Thymus (tissue), 14 donors: ENCODE measurements around the gene ADCYAP1R1. TPM values are rescaled to one million over a fixed set of nuclear protein-coding genes. Genes with fewer than 3 reads are reported as not detected.

Experiments
- DNase-seq, 9 donors: peaks; one replicate each; pipeline ENCODE4 v3.0.0-alpha.2; 2013; ENCODE audit warnings: low spot score in 9 of 9, low read depth in 6 of 9, missing footprints in 1 of 9
- H3K27ac ChIP-seq, 2 donors: one replicate each; pipeline ENCODE4 v1.5.1; 2013; ENCODE audit warnings: control low read depth in 1 of 2, low read depth in 1 of 2, low read length in 1 of 2, mild to moderate bottlenecking in 1 of 2, moderate library complexity in 1 of 2
- H3K27me3 ChIP-seq, 2 donors: one replicate each; pipeline ENCODE4 v1.5.1; 2013; ENCODE audit warnings: low read length in 1 of 2; ENCODE audit not compliant: control insufficient read depth in 2 of 2, insufficient read depth in 1 of 2
- H3K36me3 ChIP-seq, 2 donors: one replicate each; pipeline ENCODE4 v1.5.1; 2013; ENCODE audit warnings: low read length in 1 of 2, mild to moderate bottlenecking in 1 of 2, moderate library complexity in 1 of 2; ENCODE audit not compliant: control insufficient read depth in 2 of 2, insufficient read depth in 2 of 2
- H3K4me1 ChIP-seq, 2 donors: one replicate each; pipeline ENCODE4 v1.5.1; 2013; ENCODE audit warnings: low read length in 2 of 2; ENCODE audit not compliant: control insufficient read depth in 2 of 2, insufficient read depth in 2 of 2
- H3K4me3 ChIP-seq, 2 donors: one replicate each; pipeline ENCODE4 v1.5.1; 2013; ENCODE audit warnings: low read length in 2 of 2, control low read depth in 1 of 2, mild to moderate bottlenecking in 1 of 2
- H3K9me3 ChIP-seq, 2 donors: one replicate each; pipeline ENCODE4 v1.5.1; 2013; ENCODE audit warnings: low read length in 1 of 2, mild to moderate bottlenecking in 1 of 2; ENCODE audit not compliant: control insufficient read depth in 2 of 2, insufficient read depth in 1 of 2
- WGBS: extraction: QIAGEN DNeasy Blood & Tissue Kit; methylation state at CpG from one replicate; pipeline ENCODE4 v1.1.7; 2013; 5-methylcytosine and 5-hydroxymethylcytosine counted together
- long read RNA-seq, 10 donors: transcript quantifications; one replicate each; lab custom pipeline, GENCODE V29; 2026
- polyA plus RNA-seq: library from polyadenylated mRNA; stranded (reverse); fragments of 200-250 nt; gene quantifications from one replicate; pipeline ENCODE4 v1.2.3, GENCODE V29; 2013
- total RNA-seq: library from RNA; stranded (reverse); fragments of 120-200 nt; gene quantifications from one replicate; pipeline ENCODE4 v1.2.4, GENCODE V29; 2013
- donor health status: healthy.

ADCYAP1R1 gene
- total RNA-seq (0.61 TPM), polyA plus RNA-seq (0.21 TPM)
- long read RNA-seq, donor 1, result 0 reads
- long read RNA-seq, donor 2, result 0 reads
- long read RNA-seq, donor 3, result 0 reads
- long read RNA-seq, donor 4, result 0 reads
- long read RNA-seq, donor 5, partial matches to known transcripts, result 0 of 1 reads
- long read RNA-seq, donor 5, other reads (novel, unspliced or antisense), result 0 of 1 reads
- long read RNA-seq, donor 6, result 0 reads
- long read RNA-seq, donor 7, result 0 reads
- long read RNA-seq, donor 8, result 0 reads
- long read RNA-seq, donor 9, result 0 reads
- long read RNA-seq, donor 10, result 0 reads

DNA sequence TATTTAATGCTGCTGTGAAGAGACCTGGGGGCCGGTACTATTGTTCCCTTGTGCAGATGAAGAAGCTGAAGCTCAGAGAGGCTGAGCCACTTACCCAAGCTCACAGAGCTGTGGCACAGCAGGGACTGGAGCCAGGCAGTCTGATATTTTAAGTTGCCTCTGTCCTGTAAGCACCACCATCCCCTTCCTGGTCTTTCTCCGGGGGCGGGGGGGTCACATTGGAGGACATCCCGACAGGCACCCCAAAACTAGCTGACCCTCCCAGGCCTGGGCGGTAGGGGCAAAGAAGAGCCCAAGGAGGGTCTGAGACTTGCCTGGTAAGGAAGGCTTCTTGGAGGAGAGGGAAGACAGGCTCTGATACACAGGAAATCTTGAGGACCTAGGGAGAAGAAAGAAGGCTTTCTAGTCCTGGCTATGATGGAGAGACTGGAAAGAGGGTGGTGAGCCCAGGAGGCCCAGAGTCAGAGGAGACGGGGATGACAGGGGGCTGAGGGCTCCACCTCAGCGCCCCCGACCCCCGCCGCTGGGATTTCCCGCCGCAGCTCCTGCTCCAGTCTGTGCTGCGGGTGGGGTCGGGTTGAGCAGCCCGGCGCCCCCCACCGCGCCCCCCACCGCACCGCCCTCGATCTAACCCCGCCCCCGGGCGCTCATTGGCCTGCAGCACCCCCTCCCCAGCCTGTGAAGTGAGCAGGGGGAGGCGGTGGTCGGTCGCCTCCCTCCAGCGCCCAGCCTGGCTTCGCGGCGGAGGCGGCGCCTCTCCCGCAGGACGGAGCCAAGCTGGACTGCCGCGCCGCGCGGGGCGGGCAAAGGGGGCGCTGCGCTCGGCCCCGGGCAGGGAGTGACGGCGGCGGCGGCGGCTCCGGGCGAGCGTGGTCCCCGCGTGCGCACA lies at the start of gene ADCYAP1R1:
Gene ADCYAP1R1 (plus strand): TSS at position 711 of the 889 bp plus-strand sequence. CDS start 10,957 bp downstream, outside the sequence.
- no peak within 1 kb of the TSS for H3K4me3 ChIP-seq
- peaks cover 34 to 61% of the 10 kb centered on the region in 2 donors for H3K27me3 ChIP-seq
- no peaks in the 10 kb centered on the region for H3K9me3 ChIP-seq
- H3K36me3 ChIP-seq, result no peaks in the 10 kb centered on the region
- no peak within 1 kb of the TSS for H3K27ac ChIP-seq
- no peak for DNase-seq
- H3K4me1 ChIP-seq, result no peaks in the 10 kb centered on the region
- 6% methylated on average over 56 of the region's 56 CpGs for WGBS

GRCh38 chr7:31003097-31003496 lies 49.0 kb upstream of the ADCYAP1R1 start:
- Histone ChIP-seq H3K4me1 (no peaks in the 10 kb centered on the region), H3K9me3 (no peaks in the 10 kb centered on the region), H3K27me3 (peaks cover 0 to 3% of the 10 kb centered on the region in 2 donors), H3K27ac (no peak overlapping the region), H3K36me3 (no peaks in the 10 kb centered on the region), H3K4me3 (no peak overlapping the region)
- no peak for DNase-seq
- 92% methylated on average over 2 of the region's 2 CpGs for WGBS

DNA sequence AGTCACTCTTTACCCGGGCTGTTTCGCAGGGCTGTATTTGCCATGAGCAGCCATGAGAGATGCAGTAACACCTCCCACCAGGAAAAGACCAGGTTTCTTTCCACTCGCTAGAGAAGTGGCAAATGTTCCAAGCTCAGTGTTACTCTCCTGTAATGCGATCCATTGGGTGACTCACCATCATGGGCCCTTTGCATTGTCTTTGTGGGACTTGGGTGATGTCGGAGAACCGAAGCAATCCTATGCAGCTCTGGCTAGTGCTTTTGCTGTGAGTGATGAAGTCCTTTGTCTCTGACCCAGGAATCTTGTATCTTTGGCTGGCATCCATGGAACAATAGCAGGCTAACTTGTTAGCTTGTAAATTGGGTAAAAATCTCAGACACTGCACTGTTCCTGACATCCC lies 48.4 kb upstream of the ADCYAP1R1 start:
- H3K4me3 ChIP-seq, result no peak overlapping the region
- no peaks in the 10 kb centered on the region for H3K4me1 ChIP-seq
- peaks cover 0 to 3% of the 10 kb centered on the region in 2 donors for H3K27me3 ChIP-seq

DNA sequence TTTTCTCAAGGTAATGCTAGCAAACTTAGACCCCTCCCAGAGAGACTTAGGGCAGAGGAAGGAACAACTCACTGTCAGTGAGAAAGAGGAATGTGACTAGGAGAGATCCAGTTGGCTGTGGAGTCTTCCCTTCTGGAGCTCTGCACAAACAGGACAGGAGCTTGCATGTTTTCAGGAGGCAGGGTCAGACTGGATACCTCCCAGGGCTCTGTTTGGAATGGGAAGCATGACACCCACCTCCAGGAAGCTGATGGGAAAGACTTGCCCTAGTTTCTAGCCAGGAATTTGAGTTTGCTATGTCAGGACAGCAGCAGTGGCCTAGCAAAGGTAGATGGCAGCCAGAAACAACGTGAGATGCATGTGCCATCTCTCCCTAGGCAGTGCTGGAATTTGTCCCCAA lies 47.7 kb upstream of the ADCYAP1R1 start:
- H3K36me3 ChIP-seq, result no peaks in the 10 kb centered on the region
- H3K27ac ChIP-seq, result no peak overlapping the region
- 85% methylated on average over 1 of the region's 1 CpG for WGBS
- no peaks in the 10 kb centered on the region for H3K4me1 ChIP-seq
- peaks cover 0 to 3% of the 10 kb centered on the region in 2 donors for H3K27me3 ChIP-seq
- no peak overlapping the region for H3K4me3 ChIP-seq
- H3K9me3 ChIP-seq, result no peaks in the 10 kb centered on the region
- DNase-seq, result no peak

More for the DNA sequence above, 48.4 kb upstream of the ADCYAP1R1 start:
- no peak for DNase-seq
- WGBS, result 99% methylated on average over 6 of the region's 6 CpGs
- Histone ChIP-seq H3K27ac (no peak overlapping the region), H3K9me3 (no peaks in the 10 kb centered on the region), H3K36me3 (no peaks in the 10 kb centered on the region)

- Histone ChIP-seq H3K36me3 (no peaks in the 10 kb centered on the region), H3K4me3 (no peak overlapping the region), H3K27me3 (peaks cover 0 to 3% of the 10 kb centered on the region in 2 donors), H3K9me3 (no peaks in the 10 kb centered on the region), H3K4me1 (no peaks in the 10 kb centered on the region), H3K27ac (no peak overlapping the region)
- DNase-seq, result no peak
- 86% methylated on average over 6 of the region's 6 CpGs for WGBS
Measured at GRCh38 chr7:31006857-31007256, 45.3 kb upstream of the ADCYAP1R1 start.

GRCh38 chr7:31007634-31008033 lies 44.5 kb upstream of the ADCYAP1R1 start:
- 89% methylated on average over 5 of the region's 5 CpGs for WGBS
- H3K27ac ChIP-seq, result no peak overlapping the region
- no peak overlapping the region for H3K4me3 ChIP-seq
- DNase-seq, result no peak
- no peaks in the 10 kb centered on the region for H3K36me3 ChIP-seq
- H3K4me1 ChIP-seq, result no peaks in the 10 kb centered on the region
- H3K9me3 ChIP-seq, result no peaks in the 10 kb centered on the region
- peaks cover 0 to 3% of the 10 kb centered on the region in 2 donors for H3K27me3 ChIP-seq

- Histone ChIP-seq H3K4me3 (no peak overlapping the region), H3K27me3 (no peaks in the 10 kb centered on the region), H3K4me1 (peaks cover 0 to 7% of the 10 kb centered on the region in 2 donors), H3K27ac (no peak overlapping the region), H3K36me3 (no peaks in the 10 kb centered on the region), H3K9me3 (no peaks in the 10 kb centered on the region)
- WGBS, result 88% methylated on average over 3 of the region's 3 CpGs
- no peak for DNase-seq
Measured at GRCh38 chr7:31014826-31015225, 37.3 kb upstream of the ADCYAP1R1 start.

DNA sequence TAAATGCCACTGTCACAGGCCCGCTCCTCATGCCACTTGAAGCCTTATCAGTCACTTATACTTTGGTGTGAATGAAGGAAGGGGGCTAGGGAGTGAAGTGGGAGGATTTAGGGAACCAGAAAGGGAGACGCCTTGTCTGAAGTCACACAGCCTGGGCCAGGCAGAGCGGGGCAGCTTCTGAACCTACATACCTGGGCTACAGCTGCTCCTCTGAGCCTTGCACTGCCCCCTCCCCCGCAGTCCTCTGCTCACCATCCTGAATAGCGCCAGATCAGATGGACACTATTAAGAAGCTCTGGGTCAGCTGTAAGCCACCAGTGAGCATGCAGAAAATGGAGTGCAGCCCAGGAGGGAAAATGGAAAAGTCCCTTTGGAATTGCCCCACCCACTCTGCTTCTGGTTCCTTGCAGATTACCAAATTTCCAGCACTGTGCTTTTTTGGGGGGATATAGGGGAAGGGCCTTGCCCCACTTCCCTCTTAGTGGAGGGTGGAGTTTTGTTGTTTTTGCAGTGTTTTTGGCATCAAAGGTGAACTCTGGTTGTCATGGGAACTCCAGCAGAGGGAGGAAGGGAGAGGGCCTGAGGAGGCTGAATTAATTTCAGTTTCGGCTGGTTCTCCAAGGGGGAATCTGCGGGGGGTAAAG lies 35.0 kb upstream of the ADCYAP1R1 start:
- Histone ChIP-seq H3K27ac (no peak overlapping the region), H3K27me3 (no peaks in the 10 kb centered on the region), H3K4me1 (peaks cover 0 to 7% of the 10 kb centered on the region in 2 donors), H3K4me3 (no peak overlapping the region), H3K9me3 (no peaks in the 10 kb centered on the region), H3K36me3 (no peaks in the 10 kb centered on the region)
- DNase-seq, result peak in 1 of 9 donors; percentile 62
- WGBS, result 87% methylated on average over 7 of the region's 7 CpGs

- no peak for DNase-seq
- H3K4me3 ChIP-seq, result no peak overlapping the region
- 96% methylated on average over 5 of the region's 5 CpGs for WGBS
- no peaks in the 10 kb centered on the region for H3K36me3 ChIP-seq
- H3K4me1 ChIP-seq, result peaks cover 0 to 7% of the 10 kb centered on the region in 2 donors
- H3K27me3 ChIP-seq, result no peaks in the 10 kb centered on the region
- no peak overlapping the region for H3K27ac ChIP-seq
- no peaks in the 10 kb centered on the region for H3K9me3 ChIP-seq
Measured at GRCh38 chr7:31017721-31018120, 34.4 kb upstream of the ADCYAP1R1 start.
